WTC11 (cell line): ENCODE results near the gene GASK1A. TPM values are rescaled to one million over a fixed set of nuclear protein-coding genes. Genes with fewer than 3 reads are reported as not detected.

Experiments used
- ATAC-seq: fragments of 200-7000 bp; cut with Tn5 transposase; 2 replicates; pipeline ENCODE4 v1.10.0; 2021; ENCODE audit warnings: mild to moderate bottlenecking, moderate library complexity
- CTCF ChIA-PET: fragments of 300-600 bp; sonication (Branson Sonifier 250); formaldehyde crosslinking; loops from one replicate; lab custom pipeline; 2021; ENCODE audit warnings: antibody characterized with exemption; lab: Charles Lee
- POLR2A ChIA-PET: fragments of 350-600 bp; sonication (Branson Sonifier 250); formaldehyde crosslinking; loops from one replicate; lab custom pipeline; 2021; ENCODE audit warnings: antibody characterized with exemption; lab: Charles Lee
- DNase-seq: peaks from one replicate; pipeline ENCODE4 v3.0.0; 2021; ENCODE audit warnings: low spot score
- H3K27ac Mint-ChIP-seq: 2 replicates; pipeline ENCODE4 v1.8.0; 2021; ENCODE audit warnings: mixed read lengths
- H3K27me3 Mint-ChIP-seq: 2 replicates; pipeline ENCODE4 v1.8.0; 2021; ENCODE audit warnings: low read depth, mild to moderate bottlenecking, moderate library complexity, mixed read lengths
- H3K36me3 Mint-ChIP-seq: 2 replicates; pipeline ENCODE4 v1.8.0; 2021; ENCODE audit warnings: mixed read lengths
- H3K4me1 Mint-ChIP-seq: 2 replicates; pipeline ENCODE4 v1.8.0; 2022; ENCODE audit warnings: mixed read lengths
- H3K4me3 Mint-ChIP-seq: 2 replicates; pipeline ENCODE4 v1.8.0; 2021; ENCODE audit warnings: mild to moderate bottlenecking, moderate library complexity, mixed read lengths
- H3K9me3 Mint-ChIP-seq: 2 replicates; pipeline ENCODE4 v1.8.0; 2021; ENCODE audit warnings: mixed read lengths
- ATF1 ChIP-seq: sonication (generic); formaldehyde crosslinking; IDR thresholded peaks from 2 replicates; pipeline ENCODE4 v1.8.1; 2023; ENCODE audit warnings: mild to moderate bottlenecking, moderate library complexity, missing genetic modification reagents
- ATF2 ChIP-seq: sonication (generic); formaldehyde crosslinking; IDR thresholded peaks from 2 replicates; pipeline ENCODE4 v1.8.1; 2022; ENCODE audit warnings: low read depth, missing genetic modification reagents, borderline replicate concordance
- CREM ChIP-seq: sonication (generic); formaldehyde crosslinking; IDR thresholded peaks from 2 replicates; pipeline ENCODE4 v1.8.1; 2022; ENCODE audit warnings: mild to moderate bottlenecking, missing genetic modification reagents, moderate library complexity
- FOXK1 ChIP-seq: sonication (generic); formaldehyde crosslinking; IDR thresholded peaks from 2 replicates; pipeline ENCODE4 v1.8.0; 2022; ENCODE audit warnings: mild to moderate bottlenecking, moderate library complexity, missing genetic modification reagents
- FOXP4 ChIP-seq: sonication (generic); formaldehyde crosslinking; IDR thresholded peaks from 2 replicates; pipeline ENCODE4 v1.8.0; 2022; ENCODE audit warnings: mild to moderate bottlenecking, missing genetic modification reagents
- HMGA2 ChIP-seq: fragments of 250-450 bp; sonication (Bioruptor Pico); IDR thresholded peaks from 2 replicates; pipeline ENCODE4 v1.4.0; 2021; ENCODE audit warnings: mild to moderate bottlenecking, moderate library complexity
- KAT7 ChIP-seq: sonication (generic); formaldehyde crosslinking; IDR thresholded peaks from 2 replicates; pipeline ENCODE4 v1.8.1; 2023; ENCODE audit warnings: missing genetic modification reagents, mild to moderate bottlenecking, borderline replicate concordance
- NFATC4 ChIP-seq: fragments of 250-450 bp; sonication (Bioruptor Pico); IDR thresholded peaks from 2 replicates; pipeline ENCODE4 v1.9.0; 2021; ENCODE audit warnings: mild to moderate bottlenecking
- NR1H2 ChIP-seq: sonication (generic); formaldehyde crosslinking; IDR thresholded peaks from 2 replicates; pipeline ENCODE4 v1.9.0; 2021; ENCODE audit warnings: mild to moderate bottlenecking, moderate library complexity, missing genetic modification reagents
- NR2C2 ChIP-seq: sonication (generic); formaldehyde crosslinking; IDR thresholded peaks from 2 replicates; pipeline ENCODE4 v1.8.0; 2022; ENCODE audit warnings: mild to moderate bottlenecking, missing genetic modification reagents
- STAT6 ChIP-seq: sonication (generic); formaldehyde crosslinking; conservative IDR thresholded peaks from 2 replicates; pipeline ENCODE4 v1.8.1; 2023; ENCODE audit warnings: mild to moderate bottlenecking, low read depth, missing genetic modification reagents, moderate library complexity
- TEAD1 ChIP-seq: sonication (generic); formaldehyde crosslinking; IDR thresholded peaks from 2 replicates; pipeline ENCODE4 v1.8.0; 2022; ENCODE audit warnings: mild to moderate bottlenecking, missing genetic modification reagents
- ZNF138 ChIP-seq: sonication (generic); formaldehyde crosslinking; conservative IDR thresholded peaks from 2 replicates; pipeline ENCODE4 v1.8.1; 2022; ENCODE audit warnings: mild to moderate bottlenecking, moderate library complexity, missing genetic modification reagents
- ZNF263 ChIP-seq: sonication (generic); formaldehyde crosslinking; IDR thresholded peaks from 2 replicates; pipeline ENCODE4 v1.8.1; 2022; ENCODE audit warnings: low read depth, mild to moderate bottlenecking, moderate library complexity, missing genetic modification reagents
- ZSCAN18 ChIP-seq: fragments of 250-450 bp; sonication (Bioruptor Pico); IDR thresholded peaks from 2 replicates; pipeline ENCODE4 v2.1.2; 2022; ENCODE audit warnings: mild to moderate bottlenecking, moderate library complexity
- total RNA-seq: library from RNA; stranded (reverse); gene quantifications from 3 replicates; pipeline ENCODE4 v1.2.3, GENCODE V29; 2021
- TF ChIP-seq, protein P1 (sequence below): sonication (generic); formaldehyde crosslinking; IDR thresholded peaks from 2 replicates; pipeline ENCODE4 v1.8.0; 2023; ENCODE audit warnings: missing genetic modification reagents
- TF ChIP-seq, protein P2 (sequence below): fragments of 200-600 bp; IDR thresholded peaks from 2 replicates; pipeline ENCODE4 v1.8.0; 2022; ENCODE audit warnings: antibody characterized with exemption

Gene GASK1A
- total RNA-seq, 1 experiment from 2014 or later = 9.6 TPM

GRCh38 chr3:42996633-42997075, 17.5 kb downstream of the GASK1A start:
- H3K4me1 Mint-ChIP-seq = peaks cover 5% of the 10 kb centered on the region
- CTCF ChIA-PET = interaction anchor here (0.6 kb wide), 1 partner anchor 128 kb away, joined by 4 read pairs; no protein-coding TSS in a partner anchor

GRCh38 chr3:42999212-42999611, 20.1 kb downstream of the GASK1A start:
- H3K36me3 Mint-ChIP-seq = no peaks in the 10 kb centered on the region
- POLR2A ChIA-PET = no interaction called here
- TF ChIP-seq CREM (CRISPR knock-in tag) (no peak), FOXP4 (CRISPR knock-in tag) (no peak), HMGA2 (CRISPR knock-in tag) (no peak), ATF2 (CRISPR knock-in tag) (no peak), ZNF138 (CRISPR knock-in tag) (no peak), NR2C2 (CRISPR knock-in tag) (no peak), ATF1 (CRISPR knock-in tag) (no peak)

More at GRCh38 chr3:42996633-42997075, 17.5 kb downstream of the GASK1A start:
- TF ChIP-seq ATF1 (CRISPR knock-in tag) (no peak), ZSCAN18 (CRISPR knock-in tag) (no peak), KAT7 (no peak), ZNF263 (CRISPR knock-in tag) (no peak), NFATC4 (CRISPR knock-in tag) (no peak), ATF2 (CRISPR knock-in tag) (no peak), TEAD1 (CRISPR knock-in tag) (no peak), NR1H2 (CRISPR knock-in tag) (no peak), FOXK1 (CRISPR knock-in tag) (no peak), STAT6 (CRISPR knock-in tag) (no peak)
- TF ChIP-seq, protein P1, sequence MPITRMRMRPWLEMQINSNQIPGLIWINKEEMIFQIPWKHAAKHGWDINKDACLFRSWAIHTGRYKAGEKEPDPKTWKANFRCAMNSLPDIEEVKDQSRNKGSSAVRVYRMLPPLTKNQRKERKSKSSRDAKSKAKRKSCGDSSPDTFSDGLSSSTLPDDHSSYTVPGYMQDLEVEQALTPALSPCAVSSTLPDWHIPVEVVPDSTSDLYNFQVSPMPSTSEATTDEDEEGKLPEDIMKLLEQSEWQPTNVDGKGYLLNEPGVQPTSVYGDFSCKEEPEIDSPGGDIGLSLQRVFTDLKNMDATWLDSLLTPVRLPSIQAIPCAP (CRISPR knock-in tag) = no peak
- TF ChIP-seq, protein P2, sequence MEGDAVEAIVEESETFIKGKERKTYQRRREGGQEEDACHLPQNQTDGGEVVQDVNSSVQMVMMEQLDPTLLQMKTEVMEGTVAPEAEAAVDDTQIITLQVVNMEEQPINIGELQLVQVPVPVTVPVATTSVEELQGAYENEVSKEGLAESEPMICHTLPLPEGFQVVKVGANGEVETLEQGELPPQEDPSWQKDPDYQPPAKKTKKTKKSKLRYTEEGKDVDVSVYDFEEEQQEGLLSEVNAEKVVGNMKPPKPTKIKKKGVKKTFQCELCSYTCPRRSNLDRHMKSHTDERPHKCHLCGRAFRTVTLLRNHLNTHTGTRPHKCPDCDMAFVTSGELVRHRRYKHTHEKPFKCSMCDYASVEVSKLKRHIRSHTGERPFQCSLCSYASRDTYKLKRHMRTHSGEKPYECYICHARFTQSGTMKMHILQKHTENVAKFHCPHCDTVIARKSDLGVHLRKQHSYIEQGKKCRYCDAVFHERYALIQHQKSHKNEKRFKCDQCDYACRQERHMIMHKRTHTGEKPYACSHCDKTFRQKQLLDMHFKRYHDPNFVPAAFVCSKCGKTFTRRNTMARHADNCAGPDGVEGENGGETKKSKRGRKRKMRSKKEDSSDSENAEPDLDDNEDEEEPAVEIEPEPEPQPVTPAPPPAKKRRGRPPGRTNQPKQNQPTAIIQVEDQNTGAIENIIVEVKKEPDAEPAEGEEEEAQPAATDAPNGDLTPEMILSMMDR = no peak
- TF ChIP-seq, all 79 proteins: peak for 0
- DNase-seq (no peak), ATAC-seq (no peak)
- H3K27me3 Mint-ChIP-seq = no peaks in the 10 kb centered on the region; the same call in 1 of the 2 replicates
- POLR2A ChIA-PET = no interaction called here
- H3K27ac Mint-ChIP-seq = no peak overlapping the region
- H3K9me3 Mint-ChIP-seq = no peaks in the 10 kb centered on the region
- no peak overlapping the region for H3K4me3 Mint-ChIP-seq
- H3K36me3 Mint-ChIP-seq = no peaks in the 10 kb centered on the region

More at GRCh38 chr3:42999212-42999611, 20.1 kb downstream of the GASK1A start:
- Mint-ChIP-seq H3K4me3 (no peak overlapping the region), H3K27me3 (no peaks in the 10 kb centered on the region; the same call in 1 of the 2 replicates), H3K9me3 (no peaks in the 10 kb centered on the region), H3K27ac (no peak overlapping the region), H3K4me1 (no peaks in the 10 kb centered on the region)
- CTCF ChIA-PET = no interaction called here
- no peak for ATAC-seq
- no peak for DNase-seq
